ENCODE data around the gene FUNDC1. TPM values are rescaled to one million over a fixed set of nuclear protein-coding genes. Genes with fewer than 3 reads are reported as not detected.
"Not testable (repeated sequence)": the region's sequence is repeated elsewhere in the genome, so short reads cannot be mapped to it uniquely, and the experiment has no call there.

Gene FUNDC1
- total RNA-seq, 1 donor from 2014 or later: 16.2 TPM

DNA sequence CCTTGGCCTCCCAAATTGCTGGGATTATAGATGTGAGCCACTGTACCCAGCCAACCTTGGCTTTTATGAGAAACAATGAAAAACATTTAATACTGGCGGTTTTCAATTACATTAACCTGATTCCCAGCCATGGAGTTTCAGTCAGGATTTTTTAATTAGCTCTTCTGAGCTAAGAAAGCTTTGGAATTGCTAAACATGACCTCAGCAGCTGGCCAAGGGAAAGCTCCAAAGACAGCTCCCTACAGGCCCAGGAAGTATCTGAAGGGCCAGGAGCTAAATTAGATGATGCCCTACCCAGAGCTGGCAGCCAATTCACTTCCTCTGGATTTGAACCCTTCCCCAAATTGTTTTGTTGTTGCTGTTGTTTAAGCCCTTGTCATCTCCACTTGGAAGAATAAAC lies 26.5 kb upstream of the FUNDC1 start:
- H3K27ac Mint-ChIP-seq (ENCODE audit: unreplicated experiment): no peak overlapping the region
- H3K9me3 Mint-ChIP-seq (ENCODE audit: unreplicated experiment): peaks cover 28% of the 10 kb centered on the region
- H3K36me3 Mint-ChIP-seq (ENCODE audit: unreplicated experiment): no peaks in the 10 kb centered on the region
- no peaks in the 10 kb centered on the region for H3K4me1 Mint-ChIP-seq (ENCODE audit: unreplicated experiment)
- TF ChIP-seq, protein P1, sequence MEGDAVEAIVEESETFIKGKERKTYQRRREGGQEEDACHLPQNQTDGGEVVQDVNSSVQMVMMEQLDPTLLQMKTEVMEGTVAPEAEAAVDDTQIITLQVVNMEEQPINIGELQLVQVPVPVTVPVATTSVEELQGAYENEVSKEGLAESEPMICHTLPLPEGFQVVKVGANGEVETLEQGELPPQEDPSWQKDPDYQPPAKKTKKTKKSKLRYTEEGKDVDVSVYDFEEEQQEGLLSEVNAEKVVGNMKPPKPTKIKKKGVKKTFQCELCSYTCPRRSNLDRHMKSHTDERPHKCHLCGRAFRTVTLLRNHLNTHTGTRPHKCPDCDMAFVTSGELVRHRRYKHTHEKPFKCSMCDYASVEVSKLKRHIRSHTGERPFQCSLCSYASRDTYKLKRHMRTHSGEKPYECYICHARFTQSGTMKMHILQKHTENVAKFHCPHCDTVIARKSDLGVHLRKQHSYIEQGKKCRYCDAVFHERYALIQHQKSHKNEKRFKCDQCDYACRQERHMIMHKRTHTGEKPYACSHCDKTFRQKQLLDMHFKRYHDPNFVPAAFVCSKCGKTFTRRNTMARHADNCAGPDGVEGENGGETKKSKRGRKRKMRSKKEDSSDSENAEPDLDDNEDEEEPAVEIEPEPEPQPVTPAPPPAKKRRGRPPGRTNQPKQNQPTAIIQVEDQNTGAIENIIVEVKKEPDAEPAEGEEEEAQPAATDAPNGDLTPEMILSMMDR (IDR thresholded peaks at IDR 0.05): no peak
- no peak for DNase-seq (ENCODE audit: extremely low spot score, unreplicated experiment)
- H3K4me3 Mint-ChIP-seq (ENCODE audit: unreplicated experiment): no peak overlapping the region
- H3K27me3 Mint-ChIP-seq (ENCODE audit: unreplicated experiment): no peaks in the 10 kb centered on the region

GRCh38 chrX:44568196-44568595 lies 25.5 kb upstream of the FUNDC1 start:
- H3K27ac Mint-ChIP-seq (ENCODE audit: unreplicated experiment): no peak overlapping the region
- no peaks in the 10 kb centered on the region for H3K36me3 Mint-ChIP-seq (ENCODE audit: unreplicated experiment)
- H3K4me1 Mint-ChIP-seq (ENCODE audit: unreplicated experiment): no peaks in the 10 kb centered on the region
- H3K4me3 Mint-ChIP-seq (ENCODE audit: unreplicated experiment): no peak overlapping the region
- H3K27me3 Mint-ChIP-seq (ENCODE audit: unreplicated experiment): no peaks in the 10 kb centered on the region
- DNase-seq (ENCODE audit: extremely low spot score, unreplicated experiment): no peak
- peaks cover 28% of the 10 kb centered on the region for H3K9me3 Mint-ChIP-seq (ENCODE audit: unreplicated experiment)
- TF ChIP-seq, protein P1 (IDR thresholded peaks at IDR 0.05): no peak

GRCh38 chrX:44561896-44562295 lies 19.2 kb upstream of the FUNDC1 start:
- not testable (repeated sequence) for H3K4me3 Mint-ChIP-seq (ENCODE audit: unreplicated experiment); H3K27ac Mint-ChIP-seq (ENCODE audit: unreplicated experiment); H3K27me3 Mint-ChIP-seq (ENCODE audit: unreplicated experiment); DNase-seq (ENCODE audit: extremely low spot score, unreplicated experiment); H3K36me3 Mint-ChIP-seq (ENCODE audit: unreplicated experiment); H3K4me1 Mint-ChIP-seq (ENCODE audit: unreplicated experiment)
- H3K9me3 Mint-ChIP-seq (ENCODE audit: unreplicated experiment): peaks cover 13% of the 10 kb centered on the region

DNA sequence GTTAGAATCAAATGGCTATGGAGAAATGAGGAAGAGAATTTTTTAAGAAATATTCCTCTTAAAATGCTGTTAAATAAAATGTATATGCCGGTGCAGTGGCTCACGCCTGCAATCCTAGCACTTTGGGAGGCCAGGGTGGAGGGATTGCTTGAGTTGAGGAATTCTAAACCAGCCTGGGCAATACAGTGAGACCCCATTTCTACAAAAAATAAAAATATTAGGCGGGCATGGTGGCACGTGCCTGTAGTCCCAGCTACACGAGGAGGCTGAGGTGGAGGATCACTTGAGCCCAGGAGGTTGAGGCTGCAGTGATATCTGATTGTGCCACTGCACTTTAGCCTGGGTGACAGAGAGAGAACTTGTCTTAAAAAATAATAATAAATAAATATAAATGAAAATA lies 7.9 kb upstream of the FUNDC1 start:
- Mint-ChIP-seq H3K4me3 (ENCODE audit: unreplicated experiment) (no peak overlapping the region), H3K4me1 (ENCODE audit: unreplicated experiment) (no peaks in the 10 kb centered on the region), H3K27me3 (ENCODE audit: unreplicated experiment) (no peaks in the 10 kb centered on the region), H3K36me3 (ENCODE audit: unreplicated experiment) (no peaks in the 10 kb centered on the region), H3K27ac (ENCODE audit: unreplicated experiment) (no peak overlapping the region), H3K9me3 (ENCODE audit: unreplicated experiment) (peaks cover 13% of the 10 kb centered on the region)
- DNase-seq (ENCODE audit: extremely low spot score, unreplicated experiment): no peak
- TF ChIP-seq, protein P1 (IDR thresholded peaks at IDR 0.05): no peak

- not testable (repeated sequence) for H3K36me3 Mint-ChIP-seq (ENCODE audit: unreplicated experiment); H3K4me3 Mint-ChIP-seq (ENCODE audit: unreplicated experiment); H3K27ac Mint-ChIP-seq (ENCODE audit: unreplicated experiment); H3K27me3 Mint-ChIP-seq (ENCODE audit: unreplicated experiment); H3K9me3 Mint-ChIP-seq (ENCODE audit: unreplicated experiment); DNase-seq (ENCODE audit: extremely low spot score, unreplicated experiment)
- H3K4me1 Mint-ChIP-seq (ENCODE audit: unreplicated experiment): peaks cover 13% of the 10 kb centered on the region
Measured at GRCh38 chrX:44545454-44545853, 2.8 kb upstream of the FUNDC1 start.

- Mint-ChIP-seq H3K9me3 (ENCODE audit: unreplicated experiment) (peaks cover 8% of the 10 kb centered on the region), H3K36me3 (ENCODE audit: unreplicated experiment) (no peaks in the 10 kb centered on the region), H3K4me3 (ENCODE audit: unreplicated experiment) (no peak overlapping the region), H3K27ac (ENCODE audit: unreplicated experiment) (no peak overlapping the region), H3K27me3 (ENCODE audit: unreplicated experiment) (no peaks in the 10 kb centered on the region), H3K4me1 (ENCODE audit: unreplicated experiment) (peaks cover 13% of the 10 kb centered on the region)
- TF ChIP-seq, protein P1 (IDR thresholded peaks at IDR 0.05): no peak
- DNase-seq (ENCODE audit: extremely low spot score, unreplicated experiment): no peak
Measured at GRCh38 chrX:44544036-44544435, 1.4 kb upstream of the FUNDC1 start.

All from osteocyte (in vitro differentiated cells).